SK-N-SH (cell line): ENCODE results near the gene IL18RAP. TPM values are rescaled to one million over a fixed set of nuclear protein-coding genes. Genes with fewer than 3 reads are reported as not detected.

Experiments
- CTCF ChIA-PET: fragments of 300-600, 350-600 bp; formaldehyde crosslinking; extraction: SDS; loops from one replicate; lab custom pipeline; 2021; lab: Yijun Ruan, JAX
- POLR2A ChIA-PET: fragments of 350-600 bp; sonication (Branson Sonifier 250); formaldehyde crosslinking; extraction: SDS; loops from one replicate; lab custom pipeline; 2020; ENCODE audit warnings: antibody characterized with exemption, inconsistent platforms; lab: Yijun Ruan, JAX
- DNase-seq: peaks from one replicate; pipeline ENCODE4 v3.0.0; 2012
- H2AFZ ChIP-seq: fragments of 200-600 bp; sonication (generic); 2 replicates; pipeline ENCODE4 v1.8.1; 2016; ENCODE audit warnings: antibody characterized with exemption, mild to moderate bottlenecking, low read depth
- H3F3A ChIP-seq: fragments of 200-600 bp; sonication (generic); replicated peaks from 2 replicates; pipeline ENCODE3; 2016; ENCODE audit warnings: antibody characterized with exemption, mild to moderate bottlenecking; ENCODE audit not compliant: insufficient read depth
- H3K27ac ChIP-seq, 2 experiments: fragments of 200-500 bp in 1 of 2; fragments of 200-600 bp in 1 of 2; sonication (Bioruptor generic) in 1 of 2; sonication (generic), shearing (Covaris generic) in 1 of 2; 2 replicates each; pipeline versions ENCODE4 v1.5.1 to v1.6.1; 2014 to 2016; ENCODE audit warnings: low read depth in 2 of 2, inconsistent platforms in 1 of 2, low read length in 1 of 2, mild to moderate bottlenecking in 1 of 2, mixed read lengths in 1 of 2
- H3K27me3 ChIP-seq: fragments of 200-600 bp; sonication (generic), shearing (Covaris generic); 2 replicates; pipeline ENCODE4 v1.6.1; 2016; ENCODE audit warnings: mixed run types; ENCODE audit not compliant: insufficient read depth
- H3K36me3 ChIP-seq, 2 experiments: fragments of 200-500 bp in 1 of 2; fragments of 200-600 bp in 1 of 2; sonication (Bioruptor generic) in 1 of 2; sonication (generic) in 1 of 2; replicated peaks in 1 of 2; 2 replicates each; pipeline versions ENCODE3 to v1.5.1; 2014 to 2016; ENCODE audit warnings: low read length in 1 of 2, mild to moderate bottlenecking in 1 of 2; ENCODE audit not compliant: insufficient read depth in 2 of 2, control insufficient read depth in 1 of 2
- H3K4me1 ChIP-seq, 2 experiments: fragments of 200-500 bp in 1 of 2; fragments of 200-600 bp in 1 of 2; sonication (Bioruptor generic) in 1 of 2; sonication (generic), shearing (Covaris generic) in 1 of 2; 2 replicates each; pipeline versions ENCODE4 v1.5.1 to v1.6.1; 2014 to 2016; ENCODE audit warnings: low read depth in 1 of 2, low read length in 1 of 2, mixed run types in 1 of 2; ENCODE audit not compliant: insufficient read depth in 2 of 2, control insufficient read depth in 1 of 2
- H3K4me2 ChIP-seq: fragments of 200-600 bp; sonication (generic), shearing (Covaris generic); 2 replicates; pipeline ENCODE4 v1.6.1; 2017; ENCODE audit warnings: mixed run types
- H3K4me3 ChIP-seq, 2 experiments: fragments of 200-500 bp in 1 of 2; fragments of 200-600 bp in 1 of 2; sonication (Bioruptor generic) in 1 of 2; sonication (generic), shearing (Covaris generic) in 1 of 2; 2 replicates each; pipeline versions ENCODE4 v1.5.1 to v1.8.1; 2014 to 2016; ENCODE audit warnings: low read depth in 2 of 2, inconsistent platforms in 1 of 2, low read length in 1 of 2, mild to moderate bottlenecking in 1 of 2, mixed read lengths in 1 of 2, moderate library complexity in 1 of 2
- H3K79me2 ChIP-seq: fragments of 200-600 bp; sonication (generic); 2 replicates; pipeline ENCODE4 v1.8.1; 2017; ENCODE audit warnings: mild to moderate bottlenecking; ENCODE audit not compliant: insufficient read depth
- H3K9ac ChIP-seq: fragments of 200-600 bp; sonication (generic); 2 replicates; pipeline ENCODE4 v1.6.1; 2017; ENCODE audit warnings: mixed run types
- H3K9me2 ChIP-seq: fragments of 200-600 bp; sonication (generic); 2 replicates; pipeline ENCODE4 v1.6.1; 2017; ENCODE audit warnings: mixed run types
- H3K9me3 ChIP-seq: fragments of 200-600 bp; sonication (generic); 2 replicates; pipeline ENCODE4 v1.6.1; 2017; ENCODE audit warnings: mixed run types, mild to moderate bottlenecking, moderate library complexity
- H4K20me1 ChIP-seq: fragments of 200-600 bp; sonication (generic); 2 replicates; pipeline ENCODE4 v1.6.1; 2017; ENCODE audit warnings: mild to moderate bottlenecking, mixed run types; ENCODE audit not compliant: insufficient read depth
- ELF1 ChIP-seq: IDR thresholded peaks from 2 replicates; pipeline ENCODE4 v1.4.0; 2012
- EP300 ChIP-seq, 2 experiments: IDR thresholded peaks; 2 replicates each; pipeline versions ENCODE4 v1.4.0 to v1.6.1; 2012; ENCODE audit warnings: borderline replicate concordance in 1 of 2, low read depth in 1 of 2, low read length in 1 of 2
- EZH2phosphoT487 ChIP-seq: fragments of 200-600 bp; sonication (generic); IDR thresholded peaks from 2 replicates; pipeline ENCODE4 v1.6.1; 2017; ENCODE audit warnings: low read depth, mixed run types, mild to moderate bottlenecking, antibody characterized with exemption, moderate library complexity, borderline replicate concordance
- FOXM1 ChIP-seq: IDR thresholded peaks from 2 replicates; pipeline ENCODE4 v1.4.0; 2012; ENCODE audit warnings: low read depth, mild to moderate bottlenecking
- GABPA ChIP-seq: IDR thresholded peaks from 2 replicates; pipeline ENCODE4 v1.4.0; 2012; ENCODE audit warnings: low read depth, mild to moderate bottlenecking
- IRF3 ChIP-seq: fragments of 150-350 bp; IDR thresholded peaks from 2 replicates; pipeline ENCODE4 v1.6.1; 2016; ENCODE audit warnings: mild to moderate bottlenecking, low read depth, low read length
- JUND ChIP-seq: IDR thresholded peaks from 2 replicates; pipeline ENCODE4 v1.4.0; 2012
- MEF2A ChIP-seq: IDR thresholded peaks from 2 replicates; pipeline ENCODE4 v1.4.0; 2012; ENCODE audit warnings: low read depth, borderline replicate concordance
- NFIC ChIP-seq: IDR thresholded peaks from 2 replicates; pipeline ENCODE4 v1.4.0; 2012; ENCODE audit warnings: borderline replicate concordance
- NRF1 ChIP-seq: IDR thresholded peaks from 2 replicates; pipeline ENCODE4 v1.6.1; 2012; ENCODE audit warnings: low read depth, mild to moderate bottlenecking, low read length
- POLR2AphosphoS5 ChIP-seq: IDR thresholded peaks from 2 replicates; pipeline ENCODE4 v1.6.1; 2012; ENCODE audit warnings: low read depth, low read length
- RAD21 ChIP-seq: IDR thresholded peaks from 2 replicates; pipeline ENCODE4 v1.6.1; 2012; ENCODE audit warnings: mild to moderate bottlenecking, low read length
- RFX5 ChIP-seq: IDR thresholded peaks from 2 replicates; pipeline ENCODE4 v1.6.1; 2012; ENCODE audit warnings: mild to moderate bottlenecking, improper control_type of control experiment, low read length
- TEAD4 ChIP-seq: IDR thresholded peaks from 2 replicates; pipeline ENCODE4 v1.4.0; 2012; ENCODE audit warnings: mild to moderate bottlenecking, borderline replicate concordance; ENCODE audit not compliant: insufficient read depth
- YY1 ChIP-seq: IDR thresholded peaks from 2 replicates; pipeline ENCODE4 v1.4.0; 2012; ENCODE audit warnings: low read depth, mild to moderate bottlenecking
- WGBS: methylation state at CpG from one replicate; pipeline ENCODE4 v1.1.6; 2017; ENCODE audit warnings: low lambda C conversion rate; 5-methylcytosine and 5-hydroxymethylcytosine counted together
- polyA plus RNA-seq, 3 experiments: library from polyadenylated mRNA; depleted of rRNA; stranded (reverse); fragments of >200 nt; gene quantifications; 2 replicates each; pipeline ENCODE4 v1.2.3, GENCODE V29; 2012
- TF ChIP-seq, protein P1 (sequence below): IDR thresholded peaks from 2 replicates; pipeline ENCODE4 v1.6.1; 2012; ENCODE audit warnings: mild to moderate bottlenecking, low read depth, low read length, moderate library complexity
- TF ChIP-seq, protein P2 (sequence below): fragments of 150-350 bp; IDR thresholded peaks from 2 replicates; pipeline ENCODE4 v1.6.1; 2017; ENCODE audit warnings: antibody characterized with exemption, low read length, low read depth, borderline replicate concordance
- TF ChIP-seq, protein P3 (sequence below): IDR thresholded peaks from 2 replicates; pipeline ENCODE4 v1.4.0; 2012; ENCODE audit warnings: low read depth

Gene IL18RAP
- polyA plus RNA-seq, 1 of the 3 experiments (the other 2 are of a cell fraction): not detected

GRCh38 chr2:102483086-102483485 lies 60.1 kb downstream of the IL18RAP start:
- no peaks in the 10 kb centered on the region for H3K36me3 ChIP-seq
- H3K4me1 ChIP-seq: no peaks in the 10 kb centered on the region; a peak in 1 of 4 replicates
- WGBS: 37% methylated on average over 3 of the region's 6 CpGs
- ChIA-PET POLR2A (no interaction called here), CTCF (interaction anchor here (1.5 to 2.8 kb wide), 2 partner anchors 11 to 323 kb away, joined by 3 to 26 read pairs; partner anchors contain the start of gene SLC9A4)
- H3K4me2 ChIP-seq: no peak overlapping the region
- no peaks in the 10 kb centered on the region for H4K20me1 ChIP-seq
- no peak overlapping the region for H3K9ac ChIP-seq
- no peaks in the 10 kb centered on the region for H3K9me2 ChIP-seq
- no peaks in the 10 kb centered on the region for H3K79me2 ChIP-seq
- no peak overlapping the region for H3K4me3 ChIP-seq
- TF ChIP-seq NRF1 (no peak), FOXM1 (no peak), EZH2phosphoT487 (no peak), MEF2A (no peak), RFX5 (no peak), RAD21 (no peak), EP300 (IDR thresholded peaks at IDR 0.05; ENCODE audit: borderline replicate concordance in 1 of 2, low read depth in 1 of 2, low read length in 1 of 2) (no peak), YY1 (no peak), POLR2AphosphoS5 (no peak), NFIC (no peak), TEAD4 (no peak), GABPA (no peak), ELF1 (no peak), IRF3 (no peak), JUND (no peak)
- TF ChIP-seq, protein P1, sequence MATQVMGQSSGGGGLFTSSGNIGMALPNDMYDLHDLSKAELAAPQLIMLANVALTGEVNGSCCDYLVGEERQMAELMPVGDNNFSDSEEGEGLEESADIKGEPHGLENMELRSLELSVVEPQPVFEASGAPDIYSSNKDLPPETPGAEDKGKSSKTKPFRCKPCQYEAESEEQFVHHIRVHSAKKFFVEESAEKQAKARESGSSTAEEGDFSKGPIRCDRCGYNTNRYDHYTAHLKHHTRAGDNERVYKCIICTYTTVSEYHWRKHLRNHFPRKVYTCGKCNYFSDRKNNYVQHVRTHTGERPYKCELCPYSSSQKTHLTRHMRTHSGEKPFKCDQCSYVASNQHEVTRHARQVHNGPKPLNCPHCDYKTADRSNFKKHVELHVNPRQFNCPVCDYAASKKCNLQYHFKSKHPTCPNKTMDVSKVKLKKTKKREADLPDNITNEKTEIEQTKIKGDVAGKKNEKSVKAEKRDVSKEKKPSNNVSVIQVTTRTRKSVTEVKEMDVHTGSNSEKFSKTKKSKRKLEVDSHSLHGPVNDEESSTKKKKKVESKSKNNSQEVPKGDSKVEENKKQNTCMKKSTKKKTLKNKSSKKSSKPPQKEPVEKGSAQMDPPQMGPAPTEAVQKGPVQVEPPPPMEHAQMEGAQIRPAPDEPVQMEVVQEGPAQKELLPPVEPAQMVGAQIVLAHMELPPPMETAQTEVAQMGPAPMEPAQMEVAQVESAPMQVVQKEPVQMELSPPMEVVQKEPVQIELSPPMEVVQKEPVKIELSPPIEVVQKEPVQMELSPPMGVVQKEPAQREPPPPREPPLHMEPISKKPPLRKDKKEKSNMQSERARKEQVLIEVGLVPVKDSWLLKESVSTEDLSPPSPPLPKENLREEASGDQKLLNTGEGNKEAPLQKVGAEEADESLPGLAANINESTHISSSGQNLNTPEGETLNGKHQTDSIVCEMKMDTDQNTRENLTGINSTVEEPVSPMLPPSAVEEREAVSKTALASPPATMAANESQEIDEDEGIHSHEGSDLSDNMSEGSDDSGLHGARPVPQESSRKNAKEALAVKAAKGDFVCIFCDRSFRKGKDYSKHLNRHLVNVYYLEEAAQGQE: no peak
- TF ChIP-seq, protein P2, sequence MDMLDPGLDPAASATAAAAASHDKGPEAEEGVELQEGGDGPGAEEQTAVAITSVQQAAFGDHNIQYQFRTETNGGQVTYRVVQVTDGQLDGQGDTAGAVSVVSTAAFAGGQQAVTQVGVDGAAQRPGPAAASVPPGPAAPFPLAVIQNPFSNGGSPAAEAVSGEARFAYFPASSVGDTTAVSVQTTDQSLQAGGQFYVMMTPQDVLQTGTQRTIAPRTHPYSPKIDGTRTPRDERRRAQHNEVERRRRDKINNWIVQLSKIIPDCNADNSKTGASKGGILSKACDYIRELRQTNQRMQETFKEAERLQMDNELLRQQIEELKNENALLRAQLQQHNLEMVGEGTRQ: no peak
- TF ChIP-seq, protein P3, sequence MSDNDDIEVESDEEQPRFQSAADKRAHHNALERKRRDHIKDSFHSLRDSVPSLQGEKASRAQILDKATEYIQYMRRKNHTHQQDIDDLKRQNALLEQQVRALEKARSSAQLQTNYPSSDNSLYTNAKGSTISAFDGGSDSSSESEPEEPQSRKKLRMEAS: no peak
- no peak overlapping the region for H2AFZ ChIP-seq
- no peaks in the 10 kb centered on the region for H3K9me3 ChIP-seq
- DNase-seq: no peak
- H3K27ac ChIP-seq: no peak overlapping the region
- H3K27me3 ChIP-seq: no peaks in the 10 kb centered on the region
- peaks cover 8% of the 10 kb centered on the region for H3F3A ChIP-seq
